Cardiac muscle cell (in vitro differentiated cells and primary cell): ENCODE measurements around the gene CERT1. TPM values are rescaled to one million over a fixed set of nuclear protein-coding genes. Genes with fewer than 3 reads are reported as not detected.
A peak's percentile ranks its signal among the peaks of the same experiment; 100 is the strongest.

Experiments
- DNase-seq, 2 donors: peaks; one replicate each; pipeline versions ENCODE4 v3.0.0 to v3.0.0-alpha.2; 2010 to 2017; ENCODE audit warnings: low read depth in 1 of 2, low spot score in 1 of 2
- H3K27ac ChIP-seq: fragments of 200-600 bp; sonication (generic); 2 replicates; pipeline ENCODE4 v1.5.1; 2016
- H3K27me3 ChIP-seq: fragments of 200-600 bp; sonication (generic); 2 replicates; pipeline ENCODE4 v1.6.0; 2016; ENCODE audit warnings: control low read depth
- H3K36me3 ChIP-seq: fragments of 200-600 bp; sonication (generic); 2 replicates; pipeline ENCODE4 v1.5.1; 2016; ENCODE audit warnings: control low read depth
- H3K4me1 ChIP-seq: fragments of 200-600 bp; sonication (generic); 2 replicates; pipeline ENCODE4 v1.8.1; 2017; ENCODE audit warnings: low read depth, mild to moderate bottlenecking, mixed run types
- H3K4me3 ChIP-seq: fragments of 200-600 bp; sonication (generic); 2 replicates; pipeline ENCODE4 v1.5.1; 2016; ENCODE audit warnings: mild to moderate bottlenecking
- H3K9me3 ChIP-seq: fragments of 200-600 bp; sonication (generic); 2 replicates; pipeline ENCODE4 v1.5.1; 2017; ENCODE audit warnings: low read depth, mild to moderate bottlenecking, control low read depth
- CTCF ChIP-seq: IDR thresholded peaks from 2 replicates; pipeline ENCODE4 v1.5.1; 2012; ENCODE audit warnings: low read depth, mild to moderate bottlenecking, low read length
- polyA plus RNA-seq: library from polyadenylated mRNA; unstranded; fragments of >200 nt; fragmentation: Nextera tagmentation; extraction: Ambion mirVana; gene quantifications from 2 replicates; pipeline ENCODE4 v1.2.1, GENCODE V29; 2016
- total RNA-seq: library from RNA; depleted of rRNA; stranded (reverse); fragments of >200 nt; gene quantifications from 2 replicates; pipeline ENCODE4 v1.2.3, GENCODE V29; 2016

The CERT1 gene
- total and polyA plus RNA-seq, 2 experiments from 2014 or later = 12.8 to 17.5 TPM

- Histone ChIP-seq H3K27me3 (no peaks in the 10 kb centered on the region), H3K4me3 (no peak overlapping the region), H3K36me3 (peaks cover 22% of the 10 kb centered on the region), H3K9me3 (no peaks in the 10 kb centered on the region), H3K27ac (no peak overlapping the region), H3K4me1 (no peaks in the 10 kb centered on the region)
- DNase-seq = no peak
- no peak for TF ChIP-seq CTCF
Measured at GRCh38 chr5:75375414-75375813, 136.0 kb downstream of the CERT1 start.

GRCh38 chr5:75374394-75374814 is 137.0 kb downstream of the CERT1 start:
- Histone ChIP-seq H3K27me3 (no peaks in the 10 kb centered on the region), H3K27ac (no peak overlapping the region), H3K4me1 (no peaks in the 10 kb centered on the region), H3K9me3 (no peaks in the 10 kb centered on the region), H3K4me3 (no peak overlapping the region), H3K36me3 (peaks cover 17% of the 10 kb centered on the region)
- DNase-seq = no peak
- TF ChIP-seq CTCF = no peak

GRCh38 chr5:75373862-75374261 is 137.6 kb downstream of the CERT1 start:
- no peak overlapping the region for H3K4me3 ChIP-seq
- H3K36me3 ChIP-seq = peaks cover 13% of the 10 kb centered on the region
- H3K4me1 ChIP-seq = no peaks in the 10 kb centered on the region
- no peak for TF ChIP-seq CTCF
- no peak overlapping the region for H3K27ac ChIP-seq
- no peaks in the 10 kb centered on the region for H3K27me3 ChIP-seq
- no peaks in the 10 kb centered on the region for H3K9me3 ChIP-seq
- no peak for DNase-seq

GRCh38 chr5:75368391-75368790 is 143.0 kb downstream of the CERT1 start:
- TF ChIP-seq CTCF = no peak
- H3K9me3 ChIP-seq = no peaks in the 10 kb centered on the region
- peak in 1 of 2 donors; percentile 57 for DNase-seq
- H3K27me3 ChIP-seq = no peaks in the 10 kb centered on the region
- H3K36me3 ChIP-seq = no peaks in the 10 kb centered on the region
- no peak overlapping the region for H3K4me3 ChIP-seq
- no peaks in the 10 kb centered on the region for H3K4me1 ChIP-seq
- H3K27ac ChIP-seq = no peak overlapping the region

GRCh38 chr5:75367401-75367800 is 144.0 kb downstream of the CERT1 start:
- Histone ChIP-seq H3K9me3 (no peaks in the 10 kb centered on the region), H3K27ac (no peak overlapping the region), H3K36me3 (no peaks in the 10 kb centered on the region), H3K27me3 (no peaks in the 10 kb centered on the region), H3K4me1 (no peaks in the 10 kb centered on the region), H3K4me3 (no peak overlapping the region)
- DNase-seq = no peak
- TF ChIP-seq CTCF = no peak

GRCh38 chr5:75366787-75367186 is 144.6 kb downstream of the CERT1 start:
- Histone ChIP-seq H3K4me1 (no peaks in the 10 kb centered on the region), H3K27me3 (no peaks in the 10 kb centered on the region), H3K4me3 (no peak overlapping the region), H3K36me3 (peaks cover 3% of the 10 kb centered on the region), H3K9me3 (no peaks in the 10 kb centered on the region), H3K27ac (no peak overlapping the region)
- no peak for DNase-seq
- no peak for TF ChIP-seq CTCF
